Stomach smooth muscle (tissue), 2 donors: Measurements from ENCODE around the gene YES1.
"Not testable (repeated sequence)": the region's sequence is repeated elsewhere in the genome, so short reads cannot be mapped to it uniquely, and the experiment has no call there.

ENCODE experiments used
- H3K27ac ChIP-seq: one replicate; pipeline ENCODE4 v1.7.0; 2013; ENCODE audit warnings: mild to moderate bottlenecking, low read length, inconsistent platforms
- H3K27me3 ChIP-seq, 2 donors: one replicate each; pipeline ENCODE4 v1.7.0; 2013; ENCODE audit warnings: low read length in 2 of 2; ENCODE audit not compliant: insufficient read depth in 2 of 2, control insufficient read depth in 1 of 2
- H3K36me3 ChIP-seq, 2 donors: one replicate each; pipeline ENCODE4 v1.7.0; 2013; ENCODE audit warnings: low read length in 2 of 2; ENCODE audit not compliant: control insufficient read depth in 2 of 2, insufficient read depth in 2 of 2
- H3K4me1 ChIP-seq: one replicate; pipeline ENCODE4 v1.7.0; 2013; ENCODE audit warnings: low read length; ENCODE audit not compliant: control insufficient read depth, insufficient read depth
- H3K4me3 ChIP-seq, 2 donors: one replicate each; pipeline ENCODE4 v1.7.0; 2013; ENCODE audit warnings: low read length in 2 of 2
- H3K9ac ChIP-seq, 2 donors: one replicate each; pipeline ENCODE4 v1.7.0; 2013; ENCODE audit warnings: low read length in 2 of 2, mild to moderate bottlenecking in 1 of 2
- H3K9me3 ChIP-seq, 2 donors: one replicate each; pipeline ENCODE4 v1.7.0; 2013; ENCODE audit warnings: low read length in 2 of 2; ENCODE audit not compliant: control insufficient read depth in 2 of 2
- donor health status: healthy.
- donor health status: Pancreatic carcinoma.

The YES1 gene

DNA sequence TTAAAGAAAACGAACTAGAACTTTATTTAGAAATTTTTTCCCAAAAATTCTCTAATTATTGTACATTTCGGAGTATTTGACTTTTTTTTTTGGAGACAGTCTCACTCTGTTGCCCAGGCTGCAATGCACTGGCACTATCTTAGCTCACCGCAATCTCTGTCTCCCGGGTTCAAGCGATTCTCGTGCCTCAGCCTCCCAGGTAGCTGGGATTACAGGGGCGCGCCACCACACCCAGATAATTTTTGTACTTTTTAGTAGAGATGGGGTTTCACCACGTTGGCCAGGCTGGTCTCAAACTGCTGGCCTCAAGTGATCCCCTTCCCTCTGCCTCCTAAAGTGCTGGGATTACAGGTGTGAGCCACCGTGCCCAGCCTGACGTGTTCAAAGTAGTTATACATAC lies 2.8 kb downstream of the YES1 start:
- H3K4me1 ChIP-seq = peaks cover 13% of the 10 kb centered on the region
- H3K27ac ChIP-seq, H3K9me3 ChIP-seq, H3K36me3 ChIP-seq, H3K9ac ChIP-seq, H3K4me3 ChIP-seq, H3K27me3 ChIP-seq: not testable (repeated sequence)

DNA sequence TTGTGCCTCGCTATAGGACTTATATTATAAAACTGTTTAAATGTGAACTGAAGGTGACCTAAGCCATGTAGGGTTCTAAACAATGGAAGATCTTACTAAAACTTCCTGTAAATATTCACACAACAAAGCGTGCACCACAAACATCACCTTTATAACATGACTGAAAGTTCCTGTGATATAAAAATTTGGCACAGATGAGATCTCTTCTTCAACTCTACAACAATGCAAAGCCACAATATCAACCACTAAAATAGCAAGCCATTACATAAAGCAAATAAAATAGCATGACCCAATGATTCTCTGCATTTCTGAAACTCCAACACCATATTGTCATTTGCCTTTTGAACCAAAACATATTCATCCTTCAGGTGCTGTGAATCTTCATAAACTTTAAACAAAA lies 3.5 kb downstream of the YES1 start:
- no peak overlapping the region for H3K27ac ChIP-seq
- H3K9me3 ChIP-seq = no peaks in the 10 kb centered on the region
- peaks cover 13% of the 10 kb centered on the region for H3K4me1 ChIP-seq
- no peak overlapping the region for H3K9ac ChIP-seq
- no peaks in the 10 kb centered on the region for H3K36me3 ChIP-seq
- H3K4me3 ChIP-seq = peak overlapping the region in 1 of 2 donors; percentile 16
- H3K27me3 ChIP-seq = no peaks in the 10 kb centered on the region

DNA sequence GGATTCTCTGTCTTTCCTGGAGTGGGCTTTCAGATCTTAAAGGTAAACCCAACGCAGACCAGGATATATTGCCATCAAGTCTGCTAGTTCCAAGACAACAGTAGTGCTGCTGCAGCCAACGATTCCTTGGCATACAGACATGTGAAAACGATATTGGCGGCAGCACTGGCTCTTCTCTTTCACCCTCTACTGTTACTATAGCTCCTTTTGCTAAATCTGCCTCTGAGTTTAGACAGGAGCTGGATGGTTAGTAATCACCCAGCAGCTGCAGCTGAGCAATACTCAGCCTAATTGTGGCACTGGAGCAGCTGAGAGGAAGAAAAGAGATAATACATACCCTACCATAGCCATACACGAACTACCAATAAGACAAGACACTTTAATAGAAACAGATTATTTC lies 4.0 kb downstream of the YES1 start:
- H3K4me1 ChIP-seq = peaks cover 13% of the 10 kb centered on the region
- no peaks in the 10 kb centered on the region for H3K9me3 ChIP-seq
- no peaks in the 10 kb centered on the region for H3K27me3 ChIP-seq
- H3K4me3 ChIP-seq = peak overlapping the region; percentile 16 to 23
- no peak overlapping the region for H3K27ac ChIP-seq
- no peaks in the 10 kb centered on the region for H3K36me3 ChIP-seq
- no peak overlapping the region for H3K9ac ChIP-seq

DNA sequence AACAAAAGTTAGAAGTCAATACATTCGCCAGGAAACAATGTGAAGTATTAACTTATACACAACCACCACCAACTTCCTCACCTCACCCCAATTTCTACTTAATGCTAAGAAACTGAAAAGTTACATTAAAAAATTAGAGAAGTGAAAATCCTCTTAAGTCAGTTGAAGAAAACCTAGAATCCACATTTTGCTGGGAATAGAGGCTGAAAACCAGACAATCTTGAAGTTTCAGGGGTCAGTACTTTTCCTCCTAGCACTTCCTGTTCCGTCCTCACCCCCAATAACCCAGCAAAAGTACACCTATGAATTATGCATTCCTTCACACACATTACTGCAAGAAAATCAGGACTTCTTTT lies 6.3 kb downstream of the YES1 start:
- Histone ChIP-seq H3K27ac (no peak overlapping the region), H3K36me3 (no peaks in the 10 kb centered on the region), H3K4me3 (no peak overlapping the region), H3K9ac (no peak overlapping the region), H3K9me3 (no peaks in the 10 kb centered on the region), H3K4me1 (peaks cover 13% of the 10 kb centered on the region), H3K27me3 (no peaks in the 10 kb centered on the region)

DNA sequence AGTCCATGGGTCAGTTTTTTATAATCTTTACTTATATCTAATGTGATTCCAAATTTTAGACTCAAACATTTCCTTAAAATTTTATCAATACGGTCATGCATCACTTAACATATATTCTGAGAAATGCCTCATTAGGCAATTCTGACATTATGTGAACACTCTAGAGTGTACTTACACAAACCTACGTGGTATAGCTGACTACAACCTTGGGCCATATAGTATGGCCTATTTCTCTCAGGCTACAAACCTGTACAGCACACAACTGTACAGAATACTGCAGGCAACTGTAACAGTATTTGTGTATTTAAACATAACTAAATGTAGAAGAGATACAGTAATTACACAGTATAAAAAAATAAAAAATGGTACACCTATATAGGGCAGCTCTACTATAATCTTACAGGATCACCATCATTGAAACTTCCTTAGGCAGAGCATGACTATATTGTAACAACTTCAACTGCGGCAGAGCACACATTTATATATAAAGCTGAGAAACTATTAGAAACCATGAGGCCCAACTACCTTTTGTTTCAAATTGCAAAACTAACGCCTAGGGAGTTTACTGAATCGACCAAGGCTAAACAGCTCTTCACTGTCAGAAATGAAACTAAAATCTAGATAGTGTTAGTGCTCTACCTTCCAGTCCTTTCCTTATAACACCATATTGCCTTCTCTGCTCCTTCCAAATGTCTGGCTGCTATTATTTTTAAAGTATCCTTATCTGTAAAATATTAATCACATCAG lies 6.9 kb downstream of the YES1 start:
- Histone ChIP-seq H3K4me3 (peak overlapping the region in 1 of 2 donors; percentile 15), H3K27ac (no peak overlapping the region), H3K36me3 (no peaks in the 10 kb centered on the region), H3K9ac (peak overlapping the region in 1 of 2 donors; percentile 4), H3K27me3 (no peaks in the 10 kb centered on the region), H3K4me1 (peaks cover 13% of the 10 kb centered on the region), H3K9me3 (no peaks in the 10 kb centered on the region)

DNA sequence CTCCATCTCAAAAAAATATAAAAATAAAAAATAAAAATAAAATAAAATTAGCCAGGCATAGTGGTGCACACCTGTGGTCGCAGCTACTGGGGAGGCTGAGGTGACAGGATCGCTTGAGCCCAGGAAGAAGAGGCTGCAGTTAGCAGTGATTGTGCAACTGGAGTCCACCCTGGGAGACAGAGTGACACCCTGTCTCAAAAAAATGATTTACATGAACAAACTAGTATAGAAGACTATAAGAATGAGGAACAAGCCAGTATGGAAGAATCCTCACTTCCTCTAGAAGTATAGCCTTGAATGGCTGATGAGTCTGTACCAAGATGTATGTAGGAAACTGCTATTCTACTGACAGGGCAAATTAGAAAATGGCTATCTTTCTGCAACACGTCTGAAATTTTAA lies 10.9 kb downstream of the YES1 start:
- Histone ChIP-seq H3K27me3 (no peaks in the 10 kb centered on the region), H3K9ac (no peak overlapping the region), H3K4me3 (no peak overlapping the region), H3K36me3 (no peaks in the 10 kb centered on the region), H3K9me3 (no peaks in the 10 kb centered on the region), H3K4me1 (peaks cover 4% of the 10 kb centered on the region), H3K27ac (no peak overlapping the region)

DNA sequence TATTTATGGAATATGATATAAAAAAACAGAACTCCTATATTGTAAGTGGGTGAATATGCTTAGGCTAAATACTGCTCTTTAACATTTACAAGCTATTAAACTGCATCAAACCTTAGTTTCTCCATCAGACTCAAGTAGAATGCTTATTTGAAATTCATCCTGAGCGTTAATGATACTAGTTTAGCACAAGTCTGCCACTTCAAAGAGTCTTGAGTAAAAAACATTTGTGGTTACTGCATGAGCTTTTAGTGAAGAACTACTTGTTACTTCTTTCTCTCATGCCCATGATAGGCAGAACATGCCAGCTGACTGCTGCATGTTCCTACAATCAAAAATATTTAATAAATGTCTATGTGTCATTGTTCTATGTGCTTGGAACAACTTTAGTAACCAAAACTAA lies 12.1 kb downstream of the YES1 start:
- no peaks in the 10 kb centered on the region for H3K27me3 ChIP-seq
- H3K36me3 ChIP-seq = no peaks in the 10 kb centered on the region
- no peak overlapping the region for H3K4me3 ChIP-seq
- H3K27ac ChIP-seq = no peak overlapping the region
- H3K4me1 ChIP-seq = peaks cover under 1% of the 10 kb centered on the region
- H3K9ac ChIP-seq = no peak overlapping the region
- H3K9me3 ChIP-seq = no peaks in the 10 kb centered on the region

DNA sequence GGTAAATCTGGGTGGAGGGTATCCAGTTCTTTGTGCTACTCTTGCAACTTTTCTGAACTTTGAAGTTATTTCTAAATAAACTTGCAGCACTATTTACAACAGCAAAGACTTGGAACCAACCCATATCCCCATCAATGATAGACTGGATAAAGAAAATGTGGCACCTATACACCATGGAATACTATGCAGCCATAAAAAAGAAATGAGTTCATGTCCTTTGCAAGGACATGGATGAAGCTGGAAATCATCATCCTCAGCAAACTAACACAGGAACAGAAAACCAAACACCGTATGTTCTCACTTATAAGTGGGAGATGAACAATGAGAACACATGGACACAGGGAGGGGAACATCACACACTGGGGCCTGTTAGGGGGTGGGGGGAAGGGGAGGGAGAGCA lies 16.7 kb downstream of the YES1 start:
- not testable (repeated sequence) for H3K9me3 ChIP-seq, H3K9ac ChIP-seq, H3K27ac ChIP-seq, H3K4me1 ChIP-seq, H3K4me3 ChIP-seq, H3K27me3 ChIP-seq, H3K36me3 ChIP-seq

DNA sequence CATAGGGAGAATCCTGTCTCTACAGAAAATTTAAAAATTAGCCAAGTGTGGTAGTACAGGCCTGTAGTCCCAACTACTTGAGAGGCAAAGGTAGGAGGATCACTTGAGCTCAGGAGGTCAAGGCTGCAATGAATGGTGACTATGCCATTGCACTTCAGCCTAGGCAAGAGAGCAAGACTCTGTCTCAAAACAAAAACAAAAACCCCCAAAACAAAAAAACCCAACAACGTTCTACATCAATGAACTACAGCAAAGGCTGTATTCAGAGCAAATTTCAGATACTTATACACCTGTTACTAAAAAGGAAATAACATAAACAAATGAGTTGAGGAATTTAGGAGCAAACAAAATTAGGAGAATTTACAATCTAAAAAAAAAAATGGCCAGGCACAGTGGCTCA lies 22.6 kb downstream of the YES1 start:
- no peaks in the 10 kb centered on the region for H3K27me3 ChIP-seq
- H3K27ac ChIP-seq = no peak overlapping the region
- peaks cover 7% of the 10 kb centered on the region for H3K4me1 ChIP-seq
- no peak overlapping the region for H3K9ac ChIP-seq
- H3K4me3 ChIP-seq = no peak overlapping the region
- no peaks in the 10 kb centered on the region for H3K9me3 ChIP-seq
- no peaks in the 10 kb centered on the region for H3K36me3 ChIP-seq

DNA sequence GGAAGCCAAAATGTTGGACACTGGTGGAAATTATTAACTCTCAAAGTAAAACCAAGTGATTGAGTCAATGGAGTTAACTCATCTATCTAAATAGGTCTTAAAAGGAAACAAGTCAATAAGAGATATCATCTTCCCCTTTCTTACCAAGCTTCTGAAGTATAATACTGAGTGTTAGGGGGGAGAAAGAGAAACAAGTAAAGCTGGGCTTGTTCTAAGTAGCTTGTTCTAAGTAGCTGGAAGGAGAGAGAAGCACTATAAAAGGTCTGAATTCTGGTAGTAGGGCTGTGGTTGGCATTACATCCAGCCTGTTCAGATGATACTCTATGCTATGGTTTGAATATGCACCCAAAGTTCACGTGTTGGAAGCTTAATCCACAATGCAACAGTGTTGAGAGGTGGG lies 26.8 kb downstream of the YES1 start:
- Histone ChIP-seq H3K36me3 (no peaks in the 10 kb centered on the region), H3K27me3 (no peaks in the 10 kb centered on the region), H3K9ac (no peak overlapping the region), H3K9me3 (no peaks in the 10 kb centered on the region), H3K27ac (no peak overlapping the region), H3K4me3 (no peak overlapping the region), H3K4me1 (peaks cover 7% of the 10 kb centered on the region)

DNA sequence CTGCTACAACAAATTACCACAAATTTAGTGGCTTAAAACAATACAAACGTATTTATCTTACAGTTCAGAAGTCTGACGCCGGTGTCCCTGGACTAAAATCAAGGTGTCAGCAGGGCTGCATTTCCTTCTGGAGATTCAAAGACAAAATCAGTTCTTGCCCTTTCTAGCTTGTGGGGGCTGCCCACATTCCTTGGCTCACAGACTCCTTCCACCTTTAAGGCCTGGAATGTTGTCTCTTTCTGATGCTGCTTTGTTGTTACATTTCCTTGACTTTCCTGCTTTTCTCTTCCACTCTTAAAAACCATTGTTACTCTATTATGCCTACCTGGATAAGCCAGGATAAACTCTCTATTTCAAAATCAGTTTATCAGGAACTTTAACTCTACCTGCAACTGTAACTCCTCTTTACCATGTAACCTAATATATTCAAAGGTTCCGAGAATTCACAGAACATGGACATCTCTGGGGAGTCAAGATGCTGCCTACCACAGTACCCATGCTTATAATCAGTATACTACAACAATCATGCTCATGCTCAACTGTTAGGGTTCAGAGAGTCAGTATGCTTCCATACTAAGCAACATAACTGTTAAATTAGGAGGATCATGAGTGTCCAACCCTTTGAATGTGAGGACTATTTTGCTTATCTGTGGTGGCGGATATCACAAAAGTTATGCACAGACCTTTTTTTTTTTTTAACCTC lies 27.4 kb downstream of the YES1 start:
- Histone ChIP-seq H3K4me3 (no peak overlapping the region), H3K9me3 (no peaks in the 10 kb centered on the region), H3K27ac (no peak overlapping the region), H3K9ac (no peak overlapping the region), H3K4me1 (peaks cover 7% of the 10 kb centered on the region), H3K27me3 (no peaks in the 10 kb centered on the region), H3K36me3 (no peaks in the 10 kb centered on the region)
